ENCODE measurements around the gene PRDM11. TPM values are rescaled to one million over a fixed set of nuclear protein-coding genes. Genes with fewer than 3 reads are reported as not detected.

PRDM11 gene
- total RNA-seq, 6 experiments from 2014 or later = 1.4 to 4.1 (median 3.8) TPM

DNA sequence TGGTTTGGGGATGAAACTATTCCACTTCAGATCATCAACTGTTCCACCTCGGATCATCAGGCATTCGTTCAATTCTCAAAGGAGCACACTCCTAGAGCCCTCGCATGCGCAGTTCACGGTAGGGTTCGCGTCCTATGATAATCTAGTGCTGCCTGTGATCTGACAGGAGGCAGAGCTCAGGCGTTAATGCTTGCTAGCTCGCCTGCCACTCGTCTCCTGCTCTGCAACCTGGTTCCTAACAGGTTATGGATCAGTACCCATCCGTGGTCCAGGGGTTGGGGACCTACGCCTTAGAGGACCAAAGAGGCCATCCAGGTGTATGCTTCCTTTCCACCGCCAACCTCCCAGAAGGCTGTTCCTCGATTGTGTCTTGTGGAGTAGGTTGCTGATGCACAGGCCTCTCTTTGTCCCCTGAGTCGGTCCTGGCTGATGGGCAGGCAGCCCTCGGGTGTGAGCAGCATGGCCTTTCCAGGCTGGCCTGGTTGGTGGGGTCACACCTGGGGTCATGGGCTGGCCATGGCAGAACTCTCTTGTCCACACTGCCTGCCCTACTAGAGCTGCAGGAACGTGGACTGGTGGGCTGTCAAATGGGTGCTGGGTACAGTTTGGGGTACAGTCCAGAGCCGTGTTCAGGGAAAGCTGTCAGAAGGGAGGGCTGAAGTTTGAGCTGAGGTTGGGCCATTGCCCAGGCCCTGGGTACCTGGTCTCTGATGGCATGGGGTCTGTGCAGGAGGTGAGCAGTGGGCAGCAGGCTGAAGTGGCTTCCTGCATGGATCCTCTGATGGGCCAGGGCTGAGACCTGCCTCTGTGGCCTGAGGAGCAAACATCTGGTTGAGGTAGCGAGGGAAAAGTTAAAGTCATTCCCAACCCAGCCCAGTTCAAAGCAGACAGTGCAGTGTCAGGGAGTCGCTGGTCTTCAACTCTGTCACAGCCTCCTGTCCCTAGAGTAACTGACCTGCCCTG is 11.1 kb downstream of the PRDM11 start:
- H3K27me3 ChIP-seq = no peaks in the 10 kb centered on the region
- no peak overlapping the region for H3K4me3 ChIP-seq
- H3K4me1 ChIP-seq = peaks cover 0 to 16% (median 5%) of the 10 kb centered on the region in 4 donors
- no peaks in the 10 kb centered on the region for H3K9me3 ChIP-seq
- intact Hi-C loops (cut with DNase I) = no loop called here
- H3K27ac ChIP-seq = no peak overlapping the region
- 94% methylated on average over 10 of the region's 20 CpGs for WGBS (ENCODE audit: insufficient coverage, low coverage, low lambda C conversion rate, missing lambda C conversion rate)
- ATAC-seq = no peak
- DNase-seq = no peak
- no peaks in the 10 kb centered on the region for H3K36me3 ChIP-seq
- no peak for TF ChIP-seq POLR2A (IDR thresholded peaks at IDR 0.05)
- TF ChIP-seq, protein P1, sequence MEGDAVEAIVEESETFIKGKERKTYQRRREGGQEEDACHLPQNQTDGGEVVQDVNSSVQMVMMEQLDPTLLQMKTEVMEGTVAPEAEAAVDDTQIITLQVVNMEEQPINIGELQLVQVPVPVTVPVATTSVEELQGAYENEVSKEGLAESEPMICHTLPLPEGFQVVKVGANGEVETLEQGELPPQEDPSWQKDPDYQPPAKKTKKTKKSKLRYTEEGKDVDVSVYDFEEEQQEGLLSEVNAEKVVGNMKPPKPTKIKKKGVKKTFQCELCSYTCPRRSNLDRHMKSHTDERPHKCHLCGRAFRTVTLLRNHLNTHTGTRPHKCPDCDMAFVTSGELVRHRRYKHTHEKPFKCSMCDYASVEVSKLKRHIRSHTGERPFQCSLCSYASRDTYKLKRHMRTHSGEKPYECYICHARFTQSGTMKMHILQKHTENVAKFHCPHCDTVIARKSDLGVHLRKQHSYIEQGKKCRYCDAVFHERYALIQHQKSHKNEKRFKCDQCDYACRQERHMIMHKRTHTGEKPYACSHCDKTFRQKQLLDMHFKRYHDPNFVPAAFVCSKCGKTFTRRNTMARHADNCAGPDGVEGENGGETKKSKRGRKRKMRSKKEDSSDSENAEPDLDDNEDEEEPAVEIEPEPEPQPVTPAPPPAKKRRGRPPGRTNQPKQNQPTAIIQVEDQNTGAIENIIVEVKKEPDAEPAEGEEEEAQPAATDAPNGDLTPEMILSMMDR (IDR thresholded peaks at IDR 0.05) = no peak

DNA sequence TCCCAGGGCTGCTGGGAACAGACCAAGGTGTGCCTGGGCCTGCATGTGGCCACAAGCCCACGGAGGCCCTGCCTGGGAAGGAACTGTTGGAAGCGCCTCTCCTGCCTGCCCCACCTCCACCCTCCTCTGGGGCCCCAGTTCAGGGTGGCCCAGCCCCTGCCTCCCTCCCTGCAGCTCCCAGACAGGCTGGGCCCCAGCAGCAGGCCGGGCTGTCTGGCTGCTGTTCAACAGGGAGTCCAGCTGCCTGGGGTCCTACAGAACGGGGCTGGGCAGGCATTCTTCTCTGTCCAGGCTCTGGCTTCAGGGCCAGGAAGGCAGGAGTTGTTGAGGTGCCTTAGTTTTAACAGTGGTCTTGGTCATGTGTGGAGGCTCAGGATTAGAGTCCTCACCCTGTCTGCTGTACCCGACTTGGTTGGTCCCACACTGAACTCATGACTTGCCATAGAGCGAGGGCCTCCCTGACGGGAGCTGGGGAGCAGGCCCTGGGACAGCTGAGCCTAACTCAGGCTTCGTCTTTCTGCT is 11.8 kb downstream of the PRDM11 start:
- ATAC-seq (no peak), DNase-seq (no peak)
- no peaks in the 10 kb centered on the region for H3K36me3 ChIP-seq
- 100% methylated on average over 1 of the region's 8 CpGs for WGBS (ENCODE audit: insufficient coverage, low coverage, low lambda C conversion rate, missing lambda C conversion rate)
- no peak for TF ChIP-seq POLR2A (IDR thresholded peaks at IDR 0.05)
- TF ChIP-seq, protein P1 (IDR thresholded peaks at IDR 0.05) = no peak
- no peaks in the 10 kb centered on the region for H3K9me3 ChIP-seq
- peaks cover 0 to 16% (median 5%) of the 10 kb centered on the region in 4 donors for H3K4me1 ChIP-seq
- H3K4me3 ChIP-seq = no peak overlapping the region
- intact Hi-C loops (cut with DNase I) = no loop called here
- no peaks in the 10 kb centered on the region for H3K27me3 ChIP-seq
- no peak overlapping the region for H3K27ac ChIP-seq

DNA sequence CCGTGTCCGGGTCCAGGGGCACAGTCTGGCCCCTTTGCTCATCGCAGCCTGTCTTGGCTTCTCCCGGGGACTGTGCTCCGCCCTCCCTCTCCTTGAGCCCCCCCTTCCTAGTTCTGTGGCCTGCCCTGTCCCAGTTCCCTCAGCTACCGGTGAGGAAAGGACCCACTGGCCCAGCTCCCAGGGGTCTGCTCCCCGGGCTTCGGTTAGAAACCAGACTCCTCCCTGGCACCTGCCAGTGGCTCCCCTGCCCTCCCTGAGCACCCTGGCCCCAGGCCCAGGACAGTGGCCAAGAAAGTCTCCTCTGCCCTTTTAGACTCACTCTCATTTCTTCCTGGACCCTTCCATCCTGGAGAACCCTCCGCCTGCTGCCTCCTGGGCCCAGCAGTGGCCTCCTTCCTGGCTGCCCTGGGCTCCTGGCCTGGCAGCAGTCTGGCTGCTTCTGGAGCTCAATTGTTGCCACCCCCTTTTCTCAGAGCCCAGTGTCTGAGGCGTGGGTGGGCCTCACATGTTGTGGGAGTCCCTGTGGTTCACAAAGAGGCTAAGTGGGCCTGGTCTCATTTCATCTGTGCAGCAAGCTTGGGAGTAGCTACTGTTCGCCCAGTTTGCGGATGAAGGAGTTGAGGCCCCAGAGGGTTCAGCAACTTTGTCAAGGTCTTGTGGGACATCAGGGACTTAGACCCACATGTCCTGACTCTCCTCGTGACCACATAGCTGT is 12.6 kb downstream of the PRDM11 start:
- Histone ChIP-seq H3K27ac (no peak overlapping the region), H3K36me3 (no peaks in the 10 kb centered on the region), H3K9me3 (no peaks in the 10 kb centered on the region), H3K27me3 (no peaks in the 10 kb centered on the region), H3K4me3 (no peak overlapping the region), H3K4me1 (peaks cover 0 to 16% (median 5%) of the 10 kb centered on the region in 4 donors)
- no peak for DNase-seq
- intact Hi-C loops (cut with DNase I) = no loop called here
- 62% methylated on average over 5 of the region's 13 CpGs for WGBS (ENCODE audit: insufficient coverage, low coverage, low lambda C conversion rate, missing lambda C conversion rate)
- ATAC-seq = no peak
- TF ChIP-seq POLR2A (IDR thresholded peaks at IDR 0.05) = no peak
- TF ChIP-seq, protein P1 (IDR thresholded peaks at IDR 0.05) = no peak

DNA sequence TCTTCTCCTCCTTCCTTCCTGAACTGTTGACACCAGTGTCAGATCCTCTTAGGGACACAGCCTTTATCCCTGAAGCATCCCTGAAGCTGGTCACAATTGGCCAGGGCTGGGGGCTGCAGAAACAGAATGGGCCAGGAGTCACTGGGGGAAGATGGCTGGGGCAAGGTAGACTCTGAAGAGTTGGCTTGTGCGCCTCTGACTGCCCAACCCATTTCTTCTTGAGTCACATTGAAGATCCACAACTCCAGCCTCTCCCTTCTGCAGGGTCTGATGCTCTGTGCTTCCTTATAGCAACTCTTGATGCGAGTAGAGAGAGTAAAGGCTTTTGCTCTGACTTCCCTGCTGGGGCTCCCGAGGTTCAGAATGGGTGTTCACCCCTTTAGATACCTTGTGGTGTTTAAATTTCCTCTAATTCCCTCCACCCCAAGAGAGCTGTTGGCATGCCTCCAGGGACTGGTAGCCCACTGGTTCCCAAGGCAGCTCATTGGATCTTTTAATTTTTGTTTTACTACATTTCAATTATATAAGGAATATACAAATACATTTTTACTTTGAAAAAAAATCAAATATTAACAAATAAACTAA is 13.4 kb downstream of the PRDM11 start:
- H3K4me3 ChIP-seq = no peak overlapping the region
- H3K36me3 ChIP-seq = no peaks in the 10 kb centered on the region
- no peaks in the 10 kb centered on the region for H3K9me3 ChIP-seq
- intact Hi-C loops (cut with DNase I) = no loop called here
- no peaks in the 10 kb centered on the region for H3K27me3 ChIP-seq
- peaks cover 0 to 16% (median 5%) of the 10 kb centered on the region in 4 donors for H3K4me1 ChIP-seq
- no peak for ATAC-seq
- 77% methylated on average over 3 of the region's 3 CpGs for WGBS (ENCODE audit: insufficient coverage, low coverage, low lambda C conversion rate, missing lambda C conversion rate)
- TF ChIP-seq, protein P1 (IDR thresholded peaks at IDR 0.05) = no peak
- no peak for TF ChIP-seq POLR2A (IDR thresholded peaks at IDR 0.05)
- no peak for DNase-seq
- no peak overlapping the region for H3K27ac ChIP-seq

Measured in right lobe of liver (tissue), 6 donors.